HepG2 (cell line): Measurements from ENCODE around the gene TFF2. TPM values are rescaled to one million over a fixed set of nuclear protein-coding genes. Genes with fewer than 3 reads are reported as not detected.

Experiments
- GZF1 ChIP-seq: sonication (generic); formaldehyde crosslinking; IDR thresholded peaks from 2 replicates; pipeline ENCODE4 v1.5.1; 2020; ENCODE audit warnings: mild to moderate bottlenecking, missing genetic modification reagents
- HNRNPL ChIP-seq: fragments of 200-400 bp; formaldehyde crosslinking; IDR thresholded peaks from 2 replicates; pipeline ENCODE4 v1.6.1; 2017; ENCODE audit warnings: mild to moderate bottlenecking, low read depth, low read length
- MAZ ChIP-seq, 2 experiments: sonication (generic) in 1 of 2; formaldehyde crosslinking in 1 of 2; IDR thresholded peaks; 2 replicates each; pipeline versions ENCODE4 v1.5.0 to v1.6.1; 2012 to 2020; ENCODE audit warnings: low read depth in 2 of 2, mild to moderate bottlenecking in 2 of 2, borderline replicate concordance in 1 of 2, improper control_type of control experiment in 1 of 2, low read length in 1 of 2, missing genetic modification reagents in 1 of 2, moderate library complexity in 1 of 2
- NR2F2 ChIP-seq: IDR thresholded peaks from 2 replicates; pipeline ENCODE4 v1.6.1; 2012; ENCODE audit warnings: low read depth, inconsistent platforms, borderline replicate concordance
- RARG ChIP-seq: sonication (generic); formaldehyde crosslinking; IDR thresholded peaks from 2 replicates; pipeline ENCODE4 v1.4.0; 2020; ENCODE audit warnings: low read depth, mild to moderate bottlenecking, missing genetic modification reagents
- SKI ChIP-seq: fragments of 450-650 bp; IDR thresholded peaks from one replicate; pipeline ENCODE4 v1.6.1; 2018; ENCODE audit warnings: mild to moderate bottlenecking; ENCODE audit not compliant: partially characterized antibody
- SYNCRIP ChIP-seq: fragments of 200-400 bp; formaldehyde crosslinking; IDR thresholded peaks from 2 replicates; pipeline ENCODE4 v1.6.1; 2018; ENCODE audit warnings: mild to moderate bottlenecking, low read depth, low read length; ENCODE audit not compliant: insufficient read depth
- TBL1XR1 ChIP-seq: fragments of 150-350 bp; IDR thresholded peaks from 2 replicates; pipeline ENCODE4 v1.6.1; 2014; ENCODE audit warnings: borderline replicate concordance, low read length; ENCODE audit not compliant: partially characterized antibody
- ZFP82 ChIP-seq: sonication (generic); formaldehyde crosslinking; IDR thresholded peaks from 2 replicates; pipeline ENCODE4 v1.5.1; 2020; ENCODE audit warnings: mild to moderate bottlenecking, missing genetic modification reagents, borderline replicate concordance
- ZNF788 ChIP-seq: sonication (generic); formaldehyde crosslinking; IDR thresholded peaks from 2 replicates; pipeline ENCODE4 v1.5.0; 2020; ENCODE audit warnings: mild to moderate bottlenecking, missing genetic modification reagents, borderline replicate concordance
- polyA plus RNA-seq, 8 experiments: library from polyadenylated mRNA; depleted of rRNA in 3 of 8; stranded (reverse) in 7 of 8; unstranded in 1 of 8; fragments of >200 nt; fragmentation: Illumina TruSeq in 4 of 8; extraction: Trizol in 4 of 8; gene quantifications; 2 replicates each; pipeline versions ENCODE4 v1.2.1 to v1.2.3, GENCODE V29; 2011 to 2016; ENCODE audit warnings: low read depth in 4 of 8, missing spikeins in 1 of 8, mixed read lengths in 1 of 8; ENCODE audit not compliant: insufficient read depth in 1 of 8
- total RNA-seq, 5 experiments: library from RNA; depleted of rRNA; stranded (reverse); fragments of >200 nt; fragmentation: Illumina TruSeq; extraction: Trizol; gene quantifications; 2 replicates each; pipeline ENCODE4 v1.2.3, GENCODE V29; 2016; ENCODE audit warnings: low read depth in 1 of 5
- TF ChIP-seq, protein P1 (sequence below): sonication (generic); formaldehyde crosslinking; IDR thresholded peaks from 2 replicates; pipeline ENCODE4 v1.8.0; 2022; ENCODE audit warnings: missing genetic modification reagents, low read depth, mild to moderate bottlenecking, borderline replicate concordance
- TF ChIP-seq, protein P2 (sequence below): sonication (generic); formaldehyde crosslinking; IDR thresholded peaks from 2 replicates; pipeline ENCODE4 v1.4.0; 2020; ENCODE audit warnings: mild to moderate bottlenecking, missing genetic modification reagents

The TFF2 gene
- total and polyA plus RNA-seq, 2 of the 13 experiments (the other 11 are each of a cell fraction or from before 2014, with no cell fraction given), result 1.5 TPM; not detected in 1

DNA sequence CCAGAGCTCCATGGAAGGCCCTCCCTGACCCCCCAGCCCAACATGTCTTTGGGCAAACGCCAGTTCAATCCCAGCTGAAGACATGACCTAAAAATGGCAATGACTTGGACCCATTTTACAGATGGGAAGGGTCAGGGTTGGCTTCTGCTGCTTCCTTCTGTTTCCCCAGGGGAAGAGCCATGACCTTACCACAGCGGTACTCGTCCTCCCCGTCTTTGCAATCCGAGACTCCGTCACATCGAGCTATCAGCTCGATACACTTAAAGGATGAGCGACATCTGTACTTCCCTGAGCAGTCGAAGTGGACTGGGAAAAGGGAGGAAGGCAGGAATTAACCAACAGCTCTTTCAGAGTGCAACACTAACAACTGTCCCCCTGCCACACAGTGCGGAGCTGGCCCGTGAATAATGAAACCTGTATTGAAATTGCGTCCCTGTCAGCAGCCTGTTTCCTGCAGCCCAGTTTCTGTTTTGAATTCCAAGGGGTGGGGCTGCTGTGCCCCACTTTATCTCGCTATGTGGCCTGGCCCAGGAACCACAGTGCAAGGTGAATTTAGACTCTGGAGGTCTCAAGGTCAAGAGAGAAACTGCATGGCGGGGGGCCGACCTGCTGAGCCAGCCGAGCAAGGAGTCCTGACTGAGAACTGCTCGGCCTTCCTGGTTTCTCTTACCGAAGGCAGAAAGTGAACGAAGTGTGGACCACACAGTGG, 38.1 kb upstream of the TFF2 start (continued):
- TF ChIP-seq NR2F2 (no peak), SKI (no peak), MAZ (IDR thresholded peaks at IDR 0.05; ENCODE audit: borderline replicate concordance, low read depth, low read length) (peak; percentile 76; the same call in 1 of the 2 replicates), MAZ (CRISPR knock-in tag; IDR thresholded peaks at IDR 0.05; ENCODE audit: low read depth) (peak; percentile 58; the same call in 1 of the 2 replicates), HNRNPL (0 out of 2 replicates have a peak, but pooled peaks have one; percentile 23), ZFP82 (no peak), ZNF788 (CRISPR knock-in tag) (peak; percentile 5; the same call in 1 of the 2 replicates), RARG (CRISPR knock-in tag) (no peak), GZF1 (CRISPR knock-in tag) (no peak), SYNCRIP (no peak), TBL1XR1 (no peak)
- TF ChIP-seq, protein P1, sequence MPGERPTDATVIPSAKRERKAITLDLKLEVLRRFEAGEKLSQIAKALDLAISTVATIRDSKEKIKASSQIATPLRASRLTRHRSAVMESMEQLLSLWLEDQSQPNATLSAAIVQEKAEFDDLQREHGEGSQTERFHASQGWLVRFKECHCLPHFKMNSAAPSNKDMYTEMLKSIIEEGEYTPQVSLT (CRISPR knock-in tag), result no peak
- TF ChIP-seq, protein P2, sequence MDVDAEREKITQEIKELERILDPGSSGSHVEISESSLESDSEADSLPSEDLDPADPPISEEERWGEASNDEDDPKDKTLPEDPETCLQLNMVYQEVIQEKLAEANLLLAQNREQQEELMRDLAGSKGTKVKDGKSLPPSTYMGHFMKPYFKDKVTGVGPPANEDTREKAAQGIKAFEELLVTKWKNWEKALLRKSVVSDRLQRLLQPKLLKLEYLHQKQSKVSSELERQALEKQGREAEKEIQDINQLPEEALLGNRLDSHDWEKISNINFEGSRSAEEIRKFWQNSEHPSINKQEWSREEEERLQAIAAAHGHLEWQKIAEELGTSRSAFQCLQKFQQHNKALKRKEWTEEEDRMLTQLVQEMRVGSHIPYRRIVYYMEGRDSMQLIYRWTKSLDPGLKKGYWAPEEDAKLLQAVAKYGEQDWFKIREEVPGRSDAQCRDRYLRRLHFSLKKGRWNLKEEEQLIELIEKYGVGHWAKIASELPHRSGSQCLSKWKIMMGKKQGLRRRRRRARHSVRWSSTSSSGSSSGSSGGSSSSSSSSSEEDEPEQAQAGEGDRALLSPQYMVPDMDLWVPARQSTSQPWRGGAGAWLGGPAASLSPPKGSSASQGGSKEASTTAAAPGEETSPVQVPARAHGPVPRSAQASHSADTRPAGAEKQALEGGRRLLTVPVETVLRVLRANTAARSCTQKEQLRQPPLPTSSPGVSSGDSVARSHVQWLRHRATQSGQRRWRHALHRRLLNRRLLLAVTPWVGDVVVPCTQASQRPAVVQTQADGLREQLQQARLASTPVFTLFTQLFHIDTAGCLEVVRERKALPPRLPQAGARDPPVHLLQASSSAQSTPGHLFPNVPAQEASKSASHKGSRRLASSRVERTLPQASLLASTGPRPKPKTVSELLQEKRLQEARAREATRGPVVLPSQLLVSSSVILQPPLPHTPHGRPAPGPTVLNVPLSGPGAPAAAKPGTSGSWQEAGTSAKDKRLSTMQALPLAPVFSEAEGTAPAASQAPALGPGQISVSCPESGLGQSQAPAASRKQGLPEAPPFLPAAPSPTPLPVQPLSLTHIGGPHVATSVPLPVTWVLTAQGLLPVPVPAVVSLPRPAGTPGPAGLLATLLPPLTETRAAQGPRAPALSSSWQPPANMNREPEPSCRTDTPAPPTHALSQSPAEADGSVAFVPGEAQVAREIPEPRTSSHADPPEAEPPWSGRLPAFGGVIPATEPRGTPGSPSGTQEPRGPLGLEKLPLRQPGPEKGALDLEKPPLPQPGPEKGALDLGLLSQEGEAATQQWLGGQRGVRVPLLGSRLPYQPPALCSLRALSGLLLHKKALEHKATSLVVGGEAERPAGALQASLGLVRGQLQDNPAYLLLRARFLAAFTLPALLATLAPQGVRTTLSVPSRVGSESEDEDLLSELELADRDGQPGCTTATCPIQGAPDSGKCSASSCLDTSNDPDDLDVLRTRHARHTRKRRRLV (CRISPR knock-in tag), result 0 out of 2 replicates have a peak, but pooled peaks have one; percentile 12
